ENCODE results near the gene TTC39A. TPM values are rescaled to one million over a fixed set of nuclear protein-coding genes. Genes with fewer than 3 reads are reported as not detected.
"Not testable (repeated sequence)": the region's sequence is repeated elsewhere in the genome, so short reads cannot be mapped to it uniquely, and the experiment has no call there.

The TTC39A gene
- total and polyA plus RNA-seq, 2 donors (not counting 1 experiment from before 2014, with no cell fraction given) = not detected

GRCh38 chr1:51325391-51325790 is 5.0 kb downstream of the TTC39A start:
- no peak overlapping the region for H2AFZ ChIP-seq (ENCODE audit: insufficient read depth, low read depth, low read length, poor library complexity, severe bottlenecking)
- no peak for TF ChIP-seq CTCF (IDR thresholded peaks at IDR 0.05)
- TF ChIP-seq EZH2 (IDR thresholded peaks at IDR 0.05; ENCODE audit: borderline replicate concordance, insufficient read depth, low read depth, low read length, poor library complexity, severe bottlenecking) = no peak
- no peaks in the 10 kb centered on the region for H3K79me2 ChIP-seq (ENCODE audit: control insufficient read depth, insufficient read depth, low read length)
- ATAC-seq (ENCODE audit: low read depth) (no peak), DNase-seq (no peak)
- H3K9me3 Mint-ChIP-seq (ENCODE audit: insufficient read depth) = no peaks in the 10 kb centered on the region
- H3K27ac Mint-ChIP-seq = no peak overlapping the region
- WGBS (ENCODE audit: insufficient coverage) = 69% methylated on average over 1 of the region's 1 CpG
- H3K4me3 Mint-ChIP-seq = no peak overlapping the region
- intact Hi-C loops (cut with micrococcal nuclease) = no loop called here
- H3K9ac ChIP-seq (ENCODE audit: low read length) = no peak overlapping the region
- peaks cover 2 to 5% of the 10 kb centered on the region in 2 donors for H3K4me1 ChIP-seq (ENCODE audit: control insufficient read depth in 2 of 2, insufficient read depth in 2 of 2, low read length in 2 of 2)
- H3K27ac ChIP-seq (ENCODE audit: low read length in 2 of 2) = no peak overlapping the region
- H3K36me3 ChIP-seq (replicated peaks in 1 of 2; ENCODE audit: control extremely low read depth in 1 of 2, control insufficient read depth in 1 of 2, extremely low read depth in 1 of 2, insufficient read depth in 2 of 2, low read length in 1 of 2) = no peaks in the 10 kb centered on the region
- CTCF ChIA-PET = no interaction called here
- POLR2A ChIA-PET = no interaction called here
- H3K4me1 Mint-ChIP-seq = peaks cover 3% of the 10 kb centered on the region
- H4K20me1 ChIP-seq (ENCODE audit: control insufficient read depth, insufficient read depth, low read length, poor library complexity, severe bottlenecking) = no peaks in the 10 kb centered on the region
- peaks cover 0 to 6% (median 0%) of the 10 kb centered on the region in 3 donors for H3K9me3 ChIP-seq (ENCODE audit: control extremely low read depth in 1 of 3, control insufficient read depth in 2 of 3, insufficient read depth in 1 of 3, low read length in 2 of 3)
- H3K27me3 Mint-ChIP-seq = peaks cover 18% of the 10 kb centered on the region
- H3K4me3 ChIP-seq (ENCODE audit: control extremely low read depth in 1 of 5, extremely low read depth in 1 of 5, insufficient read depth in 1 of 5, low read depth in 2 of 5, low read length in 4 of 5) = no peak overlapping the region
- peaks cover 0 to 17% (median 6%) of the 10 kb centered on the region in 4 experiments for H3K27me3 ChIP-seq (replicated peaks in 1 of 4; ENCODE audit: control extremely low read depth in 1 of 4, control insufficient read depth in 3 of 4, insufficient read depth in 4 of 4, low read length in 3 of 4)
- H3K4me2 ChIP-seq (replicated peaks; ENCODE audit: low read depth, low read length, poor library complexity, severe bottlenecking) = no peak overlapping the region

- H4K20me1 ChIP-seq (ENCODE audit: control insufficient read depth, insufficient read depth, low read length, poor library complexity, severe bottlenecking); H3K4me2 ChIP-seq (replicated peaks; ENCODE audit: low read depth, low read length, poor library complexity, severe bottlenecking); CTCF ChIA-PET; H3K27ac ChIP-seq (ENCODE audit: low read length in 2 of 2); POLR2A ChIA-PET; H2AFZ ChIP-seq (ENCODE audit: insufficient read depth, low read depth, low read length, poor library complexity, severe bottlenecking); H3K4me3 Mint-ChIP-seq; H3K4me1 ChIP-seq (ENCODE audit: control insufficient read depth in 2 of 2, insufficient read depth in 2 of 2, low read length in 2 of 2); H3K4me1 Mint-ChIP-seq; H3K36me3 ChIP-seq (replicated peaks in 1 of 2; ENCODE audit: control extremely low read depth in 1 of 2, control insufficient read depth in 1 of 2, extremely low read depth in 1 of 2, insufficient read depth in 2 of 2, low read length in 1 of 2); H3K4me3 ChIP-seq (ENCODE audit: control extremely low read depth in 1 of 5, extremely low read depth in 1 of 5, insufficient read depth in 1 of 5, low read depth in 2 of 5, low read length in 4 of 5); H3K27ac Mint-ChIP-seq; H3K79me2 ChIP-seq (ENCODE audit: control insufficient read depth, insufficient read depth, low read length); DNase-seq; H3K9me3 Mint-ChIP-seq (ENCODE audit: insufficient read depth); H3K9ac ChIP-seq (ENCODE audit: low read length); H3K9me3 ChIP-seq (ENCODE audit: control extremely low read depth in 1 of 3, control insufficient read depth in 2 of 3, insufficient read depth in 1 of 3, low read length in 2 of 3); ATAC-seq (ENCODE audit: low read depth); intact Hi-C loops (cut with micrococcal nuclease): not testable (repeated sequence)
- H3K27me3 Mint-ChIP-seq = peaks cover 18% of the 10 kb centered on the region
- H3K27me3 ChIP-seq (replicated peaks in 1 of 4; ENCODE audit: control extremely low read depth in 1 of 4, control insufficient read depth in 3 of 4, insufficient read depth in 4 of 4, low read length in 3 of 4) = peaks cover 0 to 16% (median 6%) of the 10 kb centered on the region in 4 experiments
- WGBS (ENCODE audit: insufficient coverage) = 100% methylated on average over 2 of the region's 8 CpGs
These were observed 5.4 kb downstream of the TTC39A start for GRCh38 chr1:51325011-51325385.
